Chondrocyte (in vitro differentiated cells): Measurements from ENCODE around the gene NAALADL2. TPM values are rescaled to one million over a fixed set of nuclear protein-coding genes. Genes with fewer than 3 reads are reported as not detected.

Experiments
- DNase-seq: peaks from one replicate; pipeline ENCODE4 v3.0.0; 2021; ENCODE audit warnings: mixed read lengths, low spot score
- H3K27ac Mint-ChIP-seq: one replicate; pipeline ENCODE4 v1.8.0; 2021; ENCODE audit warnings: mild to moderate bottlenecking, moderate library complexity, mixed read lengths; ENCODE audit not compliant: unreplicated experiment
- H3K27me3 Mint-ChIP-seq: 2 replicates; pipeline ENCODE4 v1.8.0; 2021; ENCODE audit warnings: low read depth, mixed read lengths
- H3K36me3 Mint-ChIP-seq: 2 replicates; pipeline ENCODE4 v1.8.0; 2021; ENCODE audit warnings: low read depth, mixed read lengths
- H3K4me1 Mint-ChIP-seq: 2 replicates; pipeline ENCODE4 v1.8.0; 2021; ENCODE audit warnings: low read depth, mild to moderate bottlenecking, mixed read lengths
- H3K4me3 Mint-ChIP-seq: one replicate; pipeline ENCODE4 v1.8.0; 2021; ENCODE audit warnings: mild to moderate bottlenecking, moderate library complexity, mixed read lengths; ENCODE audit not compliant: unreplicated experiment
- H3K9me3 Mint-ChIP-seq: 2 replicates; pipeline ENCODE4 v1.8.0; 2021; ENCODE audit warnings: low read depth, mixed read lengths
- total RNA-seq: library from RNA; stranded (reverse); gene quantifications from 3 replicates; pipeline ENCODE4 v1.2.1, GENCODE V29; 2021
- TF ChIP-seq, protein P1 (sequence below): fragments of 200-600 bp; sonication (generic); IDR thresholded peaks from 2 replicates; pipeline ENCODE4 v1.5.0; 2021; ENCODE audit warnings: antibody characterized with exemption, mild to moderate bottlenecking, moderate library complexity

Gene NAALADL2
- total RNA-seq, 1 donor from 2014 or later = 8.0 TPM

DNA sequence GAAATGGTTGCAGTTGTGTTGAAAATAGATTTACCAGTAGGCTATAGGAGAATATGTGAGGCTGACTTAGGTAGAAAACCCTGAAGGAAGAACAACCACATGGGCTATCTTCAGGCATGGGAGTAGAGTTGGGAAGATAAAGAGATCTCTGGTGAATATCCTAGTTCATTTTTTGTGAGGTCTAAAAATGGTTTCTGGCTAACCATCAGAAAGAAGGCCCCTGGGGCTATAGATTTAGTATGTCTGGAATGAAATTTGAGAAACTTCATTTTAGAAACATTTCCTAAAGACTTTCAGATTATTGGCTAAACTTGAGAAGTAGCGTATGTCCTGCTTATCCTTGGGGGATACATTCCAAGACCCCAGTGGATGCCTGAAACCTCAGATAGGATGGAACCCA, 148.2 kb downstream of the NAALADL2 start:
- H3K4me1 Mint-ChIP-seq = peaks cover 13% of the 10 kb centered on the region
- no peak overlapping the region for H3K27ac Mint-ChIP-seq
- H3K36me3 Mint-ChIP-seq = no peaks in the 10 kb centered on the region
- no peaks in the 10 kb centered on the region for H3K9me3 Mint-ChIP-seq
- TF ChIP-seq, protein P1, sequence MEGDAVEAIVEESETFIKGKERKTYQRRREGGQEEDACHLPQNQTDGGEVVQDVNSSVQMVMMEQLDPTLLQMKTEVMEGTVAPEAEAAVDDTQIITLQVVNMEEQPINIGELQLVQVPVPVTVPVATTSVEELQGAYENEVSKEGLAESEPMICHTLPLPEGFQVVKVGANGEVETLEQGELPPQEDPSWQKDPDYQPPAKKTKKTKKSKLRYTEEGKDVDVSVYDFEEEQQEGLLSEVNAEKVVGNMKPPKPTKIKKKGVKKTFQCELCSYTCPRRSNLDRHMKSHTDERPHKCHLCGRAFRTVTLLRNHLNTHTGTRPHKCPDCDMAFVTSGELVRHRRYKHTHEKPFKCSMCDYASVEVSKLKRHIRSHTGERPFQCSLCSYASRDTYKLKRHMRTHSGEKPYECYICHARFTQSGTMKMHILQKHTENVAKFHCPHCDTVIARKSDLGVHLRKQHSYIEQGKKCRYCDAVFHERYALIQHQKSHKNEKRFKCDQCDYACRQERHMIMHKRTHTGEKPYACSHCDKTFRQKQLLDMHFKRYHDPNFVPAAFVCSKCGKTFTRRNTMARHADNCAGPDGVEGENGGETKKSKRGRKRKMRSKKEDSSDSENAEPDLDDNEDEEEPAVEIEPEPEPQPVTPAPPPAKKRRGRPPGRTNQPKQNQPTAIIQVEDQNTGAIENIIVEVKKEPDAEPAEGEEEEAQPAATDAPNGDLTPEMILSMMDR = no peak
- DNase-seq = no peak
- H3K4me3 Mint-ChIP-seq = no peak overlapping the region
- H3K27me3 Mint-ChIP-seq = no peaks in the 10 kb centered on the region

DNA sequence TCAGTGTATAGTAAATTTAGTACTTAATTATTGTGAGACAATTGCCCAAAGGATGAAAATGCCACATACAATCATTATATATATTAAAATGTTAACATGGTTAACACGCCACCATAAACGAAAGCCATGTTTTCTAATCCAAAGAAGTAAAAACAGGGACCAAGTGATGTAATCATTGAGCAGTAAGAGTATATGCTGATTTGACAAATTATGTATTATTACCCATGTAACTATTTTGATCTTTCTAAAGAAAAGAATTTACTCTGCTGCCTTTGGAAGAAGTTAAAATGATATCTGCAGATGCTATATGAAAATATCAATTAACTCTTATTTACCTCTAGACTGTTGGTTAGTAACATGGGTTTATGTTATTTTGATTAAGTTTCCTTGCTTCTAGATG, 150.2 kb downstream of the NAALADL2 start:
- H3K36me3 Mint-ChIP-seq = no peaks in the 10 kb centered on the region
- H3K4me1 Mint-ChIP-seq = peaks cover 5% of the 10 kb centered on the region
- H3K4me3 Mint-ChIP-seq = no peak overlapping the region
- H3K9me3 Mint-ChIP-seq = no peaks in the 10 kb centered on the region
- TF ChIP-seq, protein P1 = no peak
- H3K27me3 Mint-ChIP-seq = no peaks in the 10 kb centered on the region
- no peak for DNase-seq
- no peak overlapping the region for H3K27ac Mint-ChIP-seq

DNA sequence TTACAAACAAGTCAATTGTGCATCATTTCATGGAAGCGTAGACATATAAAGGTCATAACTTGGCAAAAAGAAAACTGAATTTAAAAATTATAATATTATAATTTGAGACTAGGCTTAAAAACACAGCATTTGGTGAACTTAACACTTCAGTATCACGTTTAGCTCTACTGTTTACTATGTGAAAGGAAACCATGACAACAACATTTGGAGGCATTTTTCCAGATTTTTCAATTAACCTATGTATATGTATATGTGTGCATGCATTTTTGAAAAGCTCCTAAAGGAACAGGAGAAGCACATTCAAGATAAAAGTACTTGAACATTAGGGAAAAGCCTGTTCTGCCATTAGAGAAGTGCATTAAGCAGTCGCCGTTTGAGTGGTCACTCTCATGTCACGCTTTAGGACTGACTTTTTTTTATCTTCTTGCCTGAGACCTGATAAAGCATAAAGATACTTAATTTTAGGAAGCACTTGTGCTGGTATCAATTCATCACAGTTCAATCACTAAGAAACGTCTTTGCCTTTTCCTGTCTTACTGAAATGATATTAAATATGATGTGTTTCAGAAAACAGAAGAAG, 156.0 kb downstream of the NAALADL2 start:
- Mint-ChIP-seq H3K4me1 (peaks cover 12% of the 10 kb centered on the region), H3K4me3 (no peak overlapping the region), H3K36me3 (no peaks in the 10 kb centered on the region), H3K27me3 (no peaks in the 10 kb centered on the region), H3K9me3 (no peaks in the 10 kb centered on the region), H3K27ac (no peak overlapping the region)
- TF ChIP-seq, protein P1 = no peak
- no peak for DNase-seq

DNA sequence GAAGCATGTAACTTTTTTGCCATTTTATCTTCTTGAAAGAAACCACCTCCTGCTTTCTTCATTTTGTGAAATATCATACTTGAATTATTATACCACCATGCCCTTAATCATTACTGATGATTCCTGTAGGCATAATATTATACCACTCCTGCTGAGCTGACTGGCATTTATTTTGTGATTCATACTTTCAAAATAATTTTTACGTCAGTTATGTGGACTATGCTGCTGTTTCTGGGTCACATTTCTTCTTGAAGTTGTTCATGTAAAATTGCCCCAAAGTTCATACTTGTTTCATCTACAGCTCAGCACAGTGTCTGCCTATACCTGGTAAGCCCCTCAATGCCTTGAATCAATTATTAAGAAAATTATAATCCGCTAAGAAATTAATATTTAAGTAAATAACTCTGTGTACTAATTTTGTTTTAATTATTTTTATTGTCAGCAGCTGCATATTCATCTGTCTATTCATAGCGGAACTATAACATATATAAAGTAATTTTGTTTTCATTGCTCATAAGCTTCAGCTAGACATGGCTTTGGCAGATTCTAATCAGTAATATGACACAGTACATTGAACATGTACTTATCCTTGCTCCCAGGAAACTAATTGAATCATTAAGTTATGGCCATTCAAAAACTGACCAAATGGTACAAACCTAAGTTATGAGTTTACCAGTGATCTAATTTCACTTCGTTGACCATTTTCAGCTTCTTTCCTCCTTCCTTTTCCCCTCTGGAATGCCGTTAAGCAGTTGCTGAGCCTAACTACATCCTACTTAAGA, 160.0 kb downstream of the NAALADL2 start:
- Mint-ChIP-seq H3K9me3 (no peaks in the 10 kb centered on the region), H3K36me3 (no peaks in the 10 kb centered on the region), H3K27me3 (no peaks in the 10 kb centered on the region), H3K4me3 (no peak overlapping the region), H3K27ac (no peak overlapping the region), H3K4me1 (peaks cover 12% of the 10 kb centered on the region)
- TF ChIP-seq, protein P1 = no peak
- no peak for DNase-seq

DNA sequence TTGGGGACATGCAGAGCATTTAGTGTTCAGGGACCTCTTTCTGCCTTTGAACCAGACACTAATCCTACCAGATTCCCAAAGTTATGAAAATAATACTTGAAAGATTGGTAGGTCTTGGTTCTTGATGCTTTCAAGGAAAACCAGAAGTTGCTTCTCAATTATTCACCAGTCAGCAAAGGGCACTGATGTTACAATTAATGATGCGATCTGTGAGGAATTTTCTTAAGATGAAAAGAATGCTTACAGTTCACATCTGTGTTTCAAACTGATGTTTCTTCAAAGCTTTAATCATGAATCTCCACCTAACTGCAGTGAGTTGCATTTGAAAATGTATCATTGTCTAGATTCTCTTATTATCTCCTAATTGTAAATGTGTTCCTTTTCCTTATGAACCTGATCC, 161.0 kb downstream of the NAALADL2 start:
- DNase-seq = no peak
- Mint-ChIP-seq H3K4me3 (no peak overlapping the region), H3K9me3 (no peaks in the 10 kb centered on the region), H3K4me1 (peaks cover 12% of the 10 kb centered on the region), H3K27me3 (no peaks in the 10 kb centered on the region), H3K36me3 (no peaks in the 10 kb centered on the region), H3K27ac (no peak overlapping the region)
- TF ChIP-seq, protein P1 = no peak
